Measurements from ENCODE around the gene SUSD6. TPM values are rescaled to one million over a fixed set of nuclear protein-coding genes. Genes with fewer than 3 reads are reported as not detected.

The SUSD6 gene
- polyA plus RNA-seq, 4 donors: 14.3 to 46.2 (median 16.7) TPM

- no peak overlapping the region for H3K27ac ChIP-seq (ENCODE audit: low read depth in 1 of 3, low read length in 2 of 3)
- H3K27me3 ChIP-seq (ENCODE audit: control insufficient read depth in 3 of 3, insufficient read depth in 3 of 3, low read length in 3 of 3): no peaks in the 10 kb centered on the region
- peaks cover 20 to 32% (median 30%) of the 10 kb centered on the region in 3 donors for H3K4me1 ChIP-seq (ENCODE audit: control insufficient read depth in 3 of 3, insufficient read depth in 2 of 3, low read depth in 1 of 3, low read length in 2 of 3)
- no peak overlapping the region for H3K4me3 ChIP-seq (ENCODE audit: low read depth in 1 of 3, low read length in 3 of 3)
- FAIRE-seq: no peak
- no peak for DNase-seq
- 79 to 82% (median 82%) methylated on average over 8 of the region's 8 CpGs for WGBS, 3 donors
- no peaks in the 10 kb centered on the region for H3K9me3 ChIP-seq (ENCODE audit: control insufficient read depth in 2 of 2, insufficient read depth in 1 of 2, low read depth in 1 of 2, low read length in 1 of 2)
- peaks cover 0 to 24% (median 0%) of the 10 kb centered on the region in 3 donors for H3K36me3 ChIP-seq (ENCODE audit: control insufficient read depth in 3 of 3, insufficient read depth in 2 of 3, low read depth in 1 of 3, low read length in 3 of 3)
These were observed 60.1 kb downstream of the SUSD6 start for GRCh38 chr14:69671365-69672030.

GRCh38 chr14:69672356-69672755 lies 61.0 kb downstream of the SUSD6 start:
- Histone ChIP-seq H3K9me3 (ENCODE audit: control insufficient read depth in 2 of 2, insufficient read depth in 1 of 2, low read depth in 1 of 2, low read length in 1 of 2) (no peaks in the 10 kb centered on the region), H3K36me3 (ENCODE audit: control insufficient read depth in 3 of 3, insufficient read depth in 2 of 3, low read depth in 1 of 3, low read length in 3 of 3) (peaks cover 0 to 25% (median 0%) of the 10 kb centered on the region in 3 donors), H3K27ac (ENCODE audit: low read depth in 1 of 3, low read length in 2 of 3) (no peak overlapping the region), H3K27me3 (ENCODE audit: control insufficient read depth in 3 of 3, insufficient read depth in 3 of 3, low read length in 3 of 3) (no peaks in the 10 kb centered on the region), H3K4me3 (ENCODE audit: low read depth in 1 of 3, low read length in 3 of 3) (no peak overlapping the region), H3K4me1 (ENCODE audit: control insufficient read depth in 3 of 3, insufficient read depth in 2 of 3, low read depth in 1 of 3, low read length in 2 of 3) (peaks cover 17 to 30% (median 25%) of the 10 kb centered on the region in 3 donors)
- DNase-seq (no peak), FAIRE-seq (no peak)
- 56 to 62% (median 56%) methylated on average over 1 of the region's 1 CpG for WGBS, 3 donors

- peak overlapping the region in 2 of 3 donors; percentile 48 to 70 for H3K27ac ChIP-seq (ENCODE audit: low read depth in 1 of 3, low read length in 2 of 3)
- peaks cover 0 to 21% (median 0%) of the 10 kb centered on the region in 3 donors for H3K36me3 ChIP-seq (ENCODE audit: control insufficient read depth in 3 of 3, insufficient read depth in 2 of 3, low read depth in 1 of 3, low read length in 3 of 3)
- peaks cover 17 to 30% (median 25%) of the 10 kb centered on the region in 3 donors for H3K4me1 ChIP-seq (ENCODE audit: control insufficient read depth in 3 of 3, insufficient read depth in 2 of 3, low read depth in 1 of 3, low read length in 2 of 3)
- H3K9me3 ChIP-seq (ENCODE audit: control insufficient read depth in 2 of 2, insufficient read depth in 1 of 2, low read depth in 1 of 2, low read length in 1 of 2): no peaks in the 10 kb centered on the region
- H3K4me3 ChIP-seq (ENCODE audit: low read depth in 1 of 3, low read length in 3 of 3): no peak overlapping the region
- no peaks in the 10 kb centered on the region for H3K27me3 ChIP-seq (ENCODE audit: control insufficient read depth in 3 of 3, insufficient read depth in 3 of 3, low read length in 3 of 3)
- no peak for FAIRE-seq
- DNase-seq: peak in 1 of 2 donors; percentile 25
These were observed 61.7 kb downstream of the SUSD6 start for GRCh38 chr14:69673104-69673503.

- FAIRE-seq: no peak
- H3K27me3 ChIP-seq (ENCODE audit: control insufficient read depth in 3 of 3, insufficient read depth in 3 of 3, low read length in 3 of 3): no peaks in the 10 kb centered on the region
- H3K4me3 ChIP-seq (ENCODE audit: low read depth in 1 of 3, low read length in 3 of 3): no peak overlapping the region
- H3K27ac ChIP-seq (ENCODE audit: low read depth in 1 of 3, low read length in 2 of 3): peak overlapping the region in 2 of 3 donors; percentile 48 to 70
- no peaks in the 10 kb centered on the region for H3K9me3 ChIP-seq (ENCODE audit: control insufficient read depth in 2 of 2, insufficient read depth in 1 of 2, low read depth in 1 of 2, low read length in 1 of 2)
- peaks cover 0 to 21% (median 0%) of the 10 kb centered on the region in 3 donors for H3K36me3 ChIP-seq (ENCODE audit: control insufficient read depth in 3 of 3, insufficient read depth in 2 of 3, low read depth in 1 of 3, low read length in 3 of 3)
- WGBS, 3 donors: 17 to 27% (median 18%) methylated on average over 9 of the region's 9 CpGs
- DNase-seq: peak; percentile 57 to 63
- H3K4me1 ChIP-seq (ENCODE audit: control insufficient read depth in 3 of 3, insufficient read depth in 2 of 3, low read depth in 1 of 3, low read length in 2 of 3): peaks cover 17 to 30% (median 25%) of the 10 kb centered on the region in 3 donors
These were observed 62.3 kb downstream of the SUSD6 start for GRCh38 chr14:69673578-69674305.

- no peaks in the 10 kb centered on the region for H3K9me3 ChIP-seq (ENCODE audit: control insufficient read depth in 2 of 2, insufficient read depth in 1 of 2, low read depth in 1 of 2, low read length in 1 of 2)
- H3K27ac ChIP-seq (ENCODE audit: low read depth in 1 of 3, low read length in 2 of 3): peak overlapping the region in 1 of 3 donors; percentile 70
- 70% methylated on average over 3 of the region's 3 CpGs for WGBS, 3 donors
- DNase-seq (no peak), FAIRE-seq (no peak)
- H3K27me3 ChIP-seq (ENCODE audit: control insufficient read depth in 3 of 3, insufficient read depth in 3 of 3, low read length in 3 of 3): no peaks in the 10 kb centered on the region
- peaks cover 12 to 28% (median 25%) of the 10 kb centered on the region in 3 donors for H3K4me1 ChIP-seq (ENCODE audit: control insufficient read depth in 3 of 3, insufficient read depth in 2 of 3, low read depth in 1 of 3, low read length in 2 of 3)
- H3K36me3 ChIP-seq (ENCODE audit: control insufficient read depth in 3 of 3, insufficient read depth in 2 of 3, low read depth in 1 of 3, low read length in 3 of 3): peaks cover 0 to 21% (median 0%) of the 10 kb centered on the region in 3 donors
- H3K4me3 ChIP-seq (ENCODE audit: low read depth in 1 of 3, low read length in 3 of 3): no peak overlapping the region
These were observed 63.3 kb downstream of the SUSD6 start for GRCh38 chr14:69674546-69675244.

GRCh38 chr14:69675245-69675583 lies 63.8 kb downstream of the SUSD6 start:
- H3K36me3 ChIP-seq (ENCODE audit: control insufficient read depth in 3 of 3, insufficient read depth in 2 of 3, low read depth in 1 of 3, low read length in 3 of 3): peaks cover 0 to 21% (median 0%) of the 10 kb centered on the region in 3 donors
- no peak overlapping the region for H3K4me3 ChIP-seq (ENCODE audit: low read depth in 1 of 3, low read length in 3 of 3)
- DNase-seq (no peak), FAIRE-seq (no peak)
- no peak overlapping the region for H3K27ac ChIP-seq (ENCODE audit: low read depth in 1 of 3, low read length in 2 of 3)
- 40 to 65% (median 44%) methylated on average over 1 of the region's 1 CpG for WGBS, 3 donors
- H3K9me3 ChIP-seq (ENCODE audit: control insufficient read depth in 2 of 2, insufficient read depth in 1 of 2, low read depth in 1 of 2, low read length in 1 of 2): no peaks in the 10 kb centered on the region
- H3K4me1 ChIP-seq (ENCODE audit: control insufficient read depth in 3 of 3, insufficient read depth in 2 of 3, low read depth in 1 of 3, low read length in 2 of 3): peaks cover 12 to 25% (median 25%) of the 10 kb centered on the region in 3 donors
- no peaks in the 10 kb centered on the region for H3K27me3 ChIP-seq (ENCODE audit: control insufficient read depth in 3 of 3, insufficient read depth in 3 of 3, low read length in 3 of 3)

- H3K9me3 ChIP-seq (ENCODE audit: control insufficient read depth in 2 of 2, insufficient read depth in 1 of 2, low read depth in 1 of 2, low read length in 1 of 2): no peaks in the 10 kb centered on the region
- no peak overlapping the region for H3K4me3 ChIP-seq (ENCODE audit: low read depth in 1 of 3, low read length in 3 of 3)
- DNase-seq (no peak), FAIRE-seq (no peak)
- H3K36me3 ChIP-seq (ENCODE audit: control insufficient read depth in 3 of 3, insufficient read depth in 2 of 3, low read depth in 1 of 3, low read length in 3 of 3): peaks cover 0 to 17% (median 0%) of the 10 kb centered on the region in 3 donors
- H3K4me1 ChIP-seq (ENCODE audit: control insufficient read depth in 3 of 3, insufficient read depth in 2 of 3, low read depth in 1 of 3, low read length in 2 of 3): peaks cover 12 to 27% (median 25%) of the 10 kb centered on the region in 3 donors
- 71 to 74% (median 73%) methylated on average over 2 of the region's 2 CpGs for WGBS, 3 donors
- no peaks in the 10 kb centered on the region for H3K27me3 ChIP-seq (ENCODE audit: control insufficient read depth in 3 of 3, insufficient read depth in 3 of 3, low read length in 3 of 3)
- H3K27ac ChIP-seq (ENCODE audit: low read depth in 1 of 3, low read length in 2 of 3): no peak overlapping the region
These were observed 64.6 kb downstream of the SUSD6 start for GRCh38 chr14:69675877-69676416.

GRCh38 chr14:69676723-69677122 lies 65.3 kb downstream of the SUSD6 start:
- no peak for DNase-seq
- Histone ChIP-seq H3K4me1 (ENCODE audit: control insufficient read depth in 3 of 3, insufficient read depth in 2 of 3, low read depth in 1 of 3, low read length in 2 of 3) (peaks cover 12 to 27% (median 25%) of the 10 kb centered on the region in 3 donors), H3K27ac (ENCODE audit: low read depth in 1 of 3, low read length in 2 of 3) (no peak overlapping the region), H3K9me3 (ENCODE audit: control insufficient read depth in 2 of 2, insufficient read depth in 1 of 2, low read depth in 1 of 2, low read length in 1 of 2) (no peaks in the 10 kb centered on the region), H3K27me3 (ENCODE audit: control insufficient read depth in 3 of 3, insufficient read depth in 3 of 3, low read length in 3 of 3) (no peaks in the 10 kb centered on the region), H3K4me3 (ENCODE audit: low read depth in 1 of 3, low read length in 3 of 3) (no peak overlapping the region), H3K36me3 (ENCODE audit: control insufficient read depth in 3 of 3, insufficient read depth in 2 of 3, low read depth in 1 of 3, low read length in 3 of 3) (peaks cover 0 to 13% (median 0%) of the 10 kb centered on the region in 3 donors)
- FAIRE-seq: no peak
- 81 to 93% (median 92%) methylated on average over 2 of the region's 2 CpGs for WGBS, 3 donors
